HG03135 (cell line): ENCODE measurements around the gene OR2G3.

Source experiments
- ATAC-seq: cut with Tn5 transposase; IDR thresholded peaks from one replicate; pipeline ENCODE4 v1.9.1; 2021; ENCODE audit warnings: mild to moderate bottlenecking, moderate library complexity; ENCODE audit not compliant: unreplicated experiment

OR2G3 gene

DNA sequence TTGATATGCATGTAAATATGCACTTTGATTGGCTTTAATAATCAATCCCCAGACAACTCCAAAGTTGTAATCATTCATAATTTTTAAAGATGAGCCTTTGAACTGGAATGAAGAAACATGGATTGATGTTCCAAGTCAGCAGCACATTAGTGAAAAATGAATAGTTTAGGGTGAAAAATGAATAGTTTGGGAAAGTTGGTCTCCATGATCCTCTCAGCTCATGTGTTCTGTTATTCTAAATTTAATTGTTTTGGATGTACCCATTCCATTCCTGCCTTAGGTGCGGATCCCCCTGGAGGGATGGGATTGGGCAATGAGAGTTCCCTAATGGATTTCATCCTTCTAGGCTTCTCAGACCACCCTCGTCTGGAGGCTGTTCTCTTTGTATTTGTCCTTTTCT, at the start of gene OR2G3:
Gene OR2G3 (plus strand): TSS at position 301 of the 400 bp plus-strand sequence. CDS start 0 bp downstream, at position 301.
- ATAC-seq: no peak

DNA sequence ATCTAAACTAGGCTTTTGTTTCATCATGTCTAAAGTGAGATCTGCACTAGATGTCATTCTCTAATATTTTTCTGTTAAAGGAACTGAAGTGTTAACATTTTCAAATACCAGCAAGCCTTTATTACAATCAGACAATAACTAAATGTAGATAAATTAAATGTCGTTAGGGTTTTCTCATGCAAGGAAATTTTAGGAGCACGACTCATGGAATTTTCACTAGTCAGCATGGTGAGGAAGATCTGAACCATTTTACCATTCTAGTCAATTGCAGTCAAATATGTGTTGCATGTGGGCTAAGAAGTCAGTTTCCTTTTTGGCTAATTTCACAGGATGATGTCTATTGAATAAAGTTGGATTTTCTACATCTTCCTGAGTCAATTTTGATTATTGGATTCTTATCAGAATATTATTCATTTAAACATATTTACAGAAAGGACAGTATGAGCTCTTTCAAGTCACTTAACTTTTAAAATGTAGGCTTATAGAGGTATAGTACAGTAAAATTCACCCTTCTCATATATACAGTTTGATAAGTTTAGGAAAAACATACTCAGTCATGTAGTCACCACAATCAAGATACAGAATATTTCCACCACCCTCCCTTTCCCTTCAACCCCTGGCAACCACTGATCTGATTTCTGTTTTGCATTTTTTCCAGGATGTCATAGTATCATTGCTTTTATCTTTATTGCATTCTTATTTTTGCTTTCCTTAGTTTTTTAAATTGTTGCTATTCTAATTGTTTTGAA, 47.3 kb upstream of the OR2G3 start:
- no peak for ATAC-seq

DNA sequence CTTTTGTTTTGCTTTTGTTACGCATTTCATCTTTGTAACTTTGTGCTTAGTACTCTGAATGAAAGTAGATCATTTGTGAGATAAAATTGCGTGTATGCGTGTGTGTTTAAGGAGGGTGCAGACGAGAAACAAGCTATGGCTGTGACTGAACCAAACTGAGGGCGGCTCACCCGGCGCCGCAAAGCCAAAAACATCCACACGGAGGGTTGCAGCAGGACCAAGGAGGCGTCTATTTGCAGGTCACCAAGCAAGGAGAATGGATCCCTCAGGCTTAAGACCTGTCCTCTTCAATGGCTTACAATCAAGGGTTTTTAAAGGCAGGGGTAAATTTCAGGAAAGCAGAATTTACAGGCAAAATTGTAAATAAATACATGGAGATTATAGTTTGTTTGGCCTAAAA, 43.7 kb upstream of the OR2G3 start:
- no peak for ATAC-seq

DNA sequence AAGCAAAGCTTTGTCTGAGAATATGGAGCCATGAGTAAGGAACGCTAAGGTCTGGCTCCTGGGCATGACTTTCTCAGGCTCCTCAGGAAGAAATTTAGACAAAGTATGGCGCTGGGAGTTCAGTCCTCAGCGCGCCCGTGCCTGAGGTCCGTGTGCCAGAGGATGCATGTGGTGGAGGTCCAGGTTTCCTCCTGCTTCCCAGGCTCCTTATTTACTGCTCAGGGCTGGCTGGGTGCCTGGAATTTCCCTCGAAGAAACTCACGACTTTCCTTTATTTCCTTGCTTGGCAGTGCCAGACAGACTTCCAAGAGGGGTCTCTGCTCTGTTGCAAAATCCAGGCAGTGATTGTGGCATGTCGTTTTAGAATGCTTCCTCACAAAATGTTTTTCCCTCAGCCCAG, 43.2 kb upstream of the OR2G3 start:
- no peak for ATAC-seq

DNA sequence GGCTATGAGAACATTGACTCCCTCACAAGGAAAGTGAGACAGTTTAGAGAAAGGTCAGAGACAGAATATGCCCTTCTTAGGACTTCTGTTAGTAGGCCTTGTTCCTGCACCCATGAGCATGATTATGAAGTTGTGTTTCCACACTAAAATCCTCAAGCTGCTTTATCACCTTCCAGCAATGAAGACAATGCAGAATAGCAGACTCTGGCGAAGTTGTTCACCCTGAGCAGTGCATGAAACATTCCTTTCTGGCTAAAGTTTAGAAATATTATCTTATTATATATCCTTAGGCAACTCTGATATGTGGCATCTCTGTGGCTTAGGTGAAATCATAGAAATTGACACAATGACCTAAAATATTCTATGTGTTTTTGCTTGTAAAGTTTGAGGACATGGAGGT, 31.1 kb upstream of the OR2G3 start:
- no peak for ATAC-seq

DNA sequence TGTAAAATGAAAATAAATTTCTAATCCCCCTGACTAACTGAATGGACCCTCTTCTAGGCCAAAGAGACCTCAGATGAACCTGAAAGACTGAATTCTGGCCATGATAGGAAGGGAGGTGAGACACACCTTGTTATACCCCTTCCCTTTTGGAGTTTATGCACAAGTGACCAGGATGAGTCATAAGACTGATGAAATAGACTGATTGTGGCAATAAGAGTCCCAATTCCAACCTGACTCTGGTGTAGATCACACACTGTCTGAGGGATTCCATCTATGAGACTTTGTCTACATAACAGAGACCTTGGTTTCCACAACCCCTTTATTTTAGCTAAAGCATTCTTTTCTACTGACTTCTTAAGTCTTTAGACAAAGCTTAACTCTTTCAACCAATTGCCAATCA, 30.7 kb upstream of the OR2G3 start:
- no peak for ATAC-seq

DNA sequence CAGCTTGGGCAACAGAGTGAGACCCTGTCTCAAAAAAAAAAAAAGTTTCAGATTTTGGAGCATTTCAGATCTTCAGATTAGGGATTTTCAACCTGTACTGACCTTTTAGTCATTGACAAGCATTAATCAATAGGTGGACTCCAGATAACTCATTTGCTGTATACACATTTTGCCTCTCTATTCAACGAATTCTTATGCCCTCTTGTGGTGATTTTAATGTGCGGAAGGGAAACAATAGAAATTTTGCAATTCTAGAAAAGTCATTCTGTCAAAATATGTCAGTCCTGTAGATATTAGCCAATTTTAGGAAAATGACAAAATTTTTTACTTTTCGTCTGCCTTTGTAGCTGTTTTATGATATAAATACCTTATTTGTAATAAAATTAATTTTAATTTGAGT, 28.9 kb upstream of the OR2G3 start:
- ATAC-seq: no peak

DNA sequence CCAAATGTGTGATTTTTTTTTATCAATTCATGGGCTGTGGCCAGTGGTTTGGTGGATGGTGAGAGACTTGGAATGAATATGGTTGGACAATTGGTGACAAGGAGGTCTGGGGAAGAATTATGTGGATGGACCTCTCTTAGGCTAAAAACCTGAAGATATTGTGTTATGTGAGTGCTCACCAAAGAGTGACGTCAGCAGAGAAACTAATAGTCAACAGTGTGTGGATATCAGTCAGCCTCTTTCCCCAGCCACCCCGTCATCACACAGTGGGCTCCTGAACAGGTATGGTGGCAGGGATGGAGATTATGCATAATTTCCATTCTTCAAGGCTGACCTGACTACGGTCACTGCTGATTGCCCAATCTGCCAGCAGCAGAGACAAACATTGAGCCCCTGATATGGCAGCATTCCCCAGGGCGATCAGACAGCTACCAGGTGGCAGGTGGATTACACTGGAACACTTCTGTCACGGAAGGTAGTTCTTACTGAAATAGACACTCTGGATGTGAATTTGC, 26.4 kb upstream of the OR2G3 start:
- ATAC-seq: no peak

DNA sequence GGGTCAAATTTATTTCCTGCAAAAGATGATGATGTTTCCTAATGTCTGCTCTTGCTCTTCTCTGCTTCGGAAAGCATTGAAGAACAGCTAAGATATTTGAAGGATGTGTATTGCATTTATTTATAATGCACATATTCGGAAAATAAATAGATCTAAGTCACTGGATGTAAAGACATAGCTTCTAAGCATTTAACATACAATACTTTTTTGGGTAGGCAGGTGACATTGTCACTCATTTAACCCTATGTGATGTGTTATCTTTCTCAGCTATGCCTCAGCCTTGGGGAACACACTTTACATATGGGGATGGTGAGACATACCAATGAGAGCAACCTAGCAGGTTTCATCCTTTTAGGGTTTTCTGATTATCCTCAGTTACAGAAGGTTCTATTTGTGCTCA, 17.3 kb upstream of the OR2G3 start, which contains the start of gene OR2G2:
Gene OR2G2 (plus strand): TSS at position 301 of the 400 bp plus-strand sequence. CDS start 0 bp downstream, at position 301.
- ATAC-seq: no peak

DNA sequence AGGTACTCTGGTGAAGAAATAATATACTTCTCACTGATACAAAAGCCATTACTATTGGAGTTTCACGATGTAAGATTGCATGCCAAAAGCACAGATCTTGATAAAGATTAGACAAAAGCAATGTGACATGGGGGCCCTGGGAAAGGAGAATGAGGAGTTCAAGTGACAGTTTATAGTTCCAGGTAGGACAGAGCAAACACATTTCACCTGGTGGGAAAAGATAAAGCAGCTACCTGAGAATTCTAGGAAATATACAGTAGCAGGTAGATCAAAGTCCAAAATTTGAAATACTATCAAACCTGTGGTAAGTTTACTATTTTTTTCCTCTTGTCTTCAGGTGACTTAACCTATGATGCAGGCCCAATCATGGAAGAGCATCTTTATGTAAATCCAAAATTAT, 8.0 kb downstream of the OR2G3 start:
- no peak for ATAC-seq

DNA sequence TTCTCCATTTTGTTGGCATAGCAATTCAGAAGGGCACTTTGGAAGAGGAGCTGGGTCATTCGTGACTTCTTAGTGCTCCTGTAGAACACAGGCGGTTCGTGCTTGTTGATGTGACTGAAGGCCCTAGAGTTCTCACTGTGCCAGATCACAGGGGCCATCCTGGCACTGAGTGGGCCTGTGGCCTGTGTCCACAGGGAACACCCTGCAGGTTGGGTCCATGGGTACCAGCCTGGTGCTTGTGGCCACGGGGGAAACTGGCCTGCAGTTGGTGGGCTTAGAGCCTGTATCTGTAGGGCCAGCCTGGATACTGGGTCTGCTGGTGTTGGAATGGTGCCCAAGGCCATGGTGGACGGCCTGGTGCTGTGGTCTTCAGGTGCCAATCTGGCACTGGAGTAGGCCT, 9.2 kb downstream of the OR2G3 start:
- no peak for ATAC-seq

DNA sequence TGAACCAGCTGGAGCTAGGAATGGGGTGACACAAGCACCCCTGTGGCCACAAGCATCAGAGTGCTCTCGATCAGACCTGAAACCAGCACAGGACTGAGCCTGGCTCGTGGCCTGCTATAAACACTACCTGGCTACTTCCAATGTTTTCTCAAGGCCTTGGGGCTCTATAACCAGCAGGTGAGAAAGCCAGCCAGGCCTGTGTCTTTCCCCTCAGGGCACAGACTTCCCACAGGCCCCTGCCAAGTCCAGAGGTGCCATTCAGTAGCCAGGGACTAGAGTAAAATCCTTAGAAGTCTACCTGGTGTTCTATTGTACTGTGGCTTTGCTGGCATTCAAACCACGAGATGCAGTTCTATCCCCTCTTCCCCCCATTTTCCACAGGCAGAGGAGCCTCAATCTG, 22.6 kb downstream of the OR2G3 start:
- no peak for ATAC-seq

DNA sequence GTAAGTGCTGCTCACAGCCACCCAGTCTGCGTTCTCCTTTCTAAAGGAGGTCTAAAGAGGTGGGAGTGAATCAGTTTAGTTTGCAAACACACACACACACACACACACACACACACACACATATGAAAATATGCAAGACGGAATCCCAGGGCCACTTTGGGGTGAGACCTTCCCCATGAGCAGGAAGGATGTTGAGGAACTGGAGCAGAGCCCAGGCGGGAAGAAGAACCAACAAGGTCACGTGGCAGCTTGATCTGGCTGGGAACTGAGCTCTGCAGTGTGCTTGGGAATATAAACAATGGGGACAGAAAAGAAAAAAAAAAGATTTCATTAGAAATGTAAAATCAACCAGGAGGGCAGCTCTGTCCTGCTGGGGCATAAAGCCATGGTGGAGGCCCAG, 32.6 kb downstream of the OR2G3 start:
- ATAC-seq: no peak

DNA sequence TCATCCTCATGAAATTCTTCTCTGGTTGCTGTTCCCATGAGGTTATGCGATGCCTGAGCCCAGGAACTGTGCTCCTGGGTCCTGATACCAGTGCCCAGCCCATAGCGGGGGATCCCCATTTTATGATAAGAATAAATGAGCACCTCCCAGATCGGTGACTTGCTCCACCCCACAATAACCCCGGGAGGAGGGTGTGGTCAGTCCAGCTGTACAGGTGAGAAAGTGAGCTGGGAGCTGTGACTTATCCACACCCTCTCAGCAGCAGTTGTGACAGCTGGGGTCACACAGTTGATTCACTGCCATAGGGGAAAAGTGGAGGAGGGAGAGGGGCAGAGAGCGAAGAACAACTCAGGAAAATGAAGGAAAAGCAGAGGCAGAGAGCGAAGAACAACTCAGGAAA, 33.4 kb downstream of the OR2G3 start:
- no peak for ATAC-seq

DNA sequence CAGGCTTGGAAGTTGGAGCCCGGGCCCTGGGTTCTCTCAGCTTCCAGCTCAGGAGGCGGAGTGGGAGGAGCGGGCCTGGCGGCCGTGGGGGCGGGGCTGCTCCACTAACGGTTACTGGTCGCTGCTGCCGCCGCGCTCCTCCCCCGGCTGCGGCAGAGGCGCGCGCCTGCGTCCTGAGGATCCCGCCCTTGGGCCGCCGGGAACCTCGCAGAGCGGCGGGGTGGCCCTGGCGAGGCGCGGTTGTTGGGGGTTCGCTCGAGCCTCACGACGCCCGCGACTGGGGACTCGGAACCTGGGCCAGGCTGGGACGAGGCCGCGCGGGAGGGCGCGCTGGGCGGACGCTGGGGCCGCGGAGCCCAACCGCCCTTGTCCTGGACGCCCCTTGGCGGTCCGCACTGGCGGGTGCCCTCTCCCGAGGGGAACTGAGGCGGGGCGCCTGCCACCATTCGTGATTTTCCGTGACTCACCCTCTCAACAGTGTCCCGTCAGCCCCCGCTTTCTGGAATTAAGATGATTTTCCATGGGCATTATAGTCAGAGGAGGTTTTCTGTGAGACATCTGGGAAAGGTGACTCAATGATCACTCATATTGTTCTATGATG, 34.1 kb downstream of the OR2G3 start:
- ATAC-seq: no peak

DNA sequence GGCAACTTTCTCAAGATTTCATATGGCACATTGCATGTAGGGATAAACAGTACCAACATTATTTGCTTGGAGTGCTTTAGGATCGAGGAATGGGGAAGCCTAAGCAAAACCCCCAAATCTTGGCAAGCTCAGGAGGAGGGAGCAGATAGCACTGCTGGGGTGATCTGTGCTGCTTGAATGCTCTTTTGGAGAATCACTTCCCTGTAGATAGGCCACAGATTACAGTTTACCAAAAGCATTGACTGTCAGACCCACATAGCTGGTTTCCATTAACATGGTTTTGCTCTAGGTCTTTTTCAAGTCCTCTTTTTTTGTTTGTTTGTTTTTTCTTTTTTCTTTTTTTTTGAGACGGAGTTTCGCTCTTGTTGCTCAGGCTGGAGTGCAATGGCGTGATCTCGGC, 37.4 kb downstream of the OR2G3 start:
- no peak for ATAC-seq

DNA sequence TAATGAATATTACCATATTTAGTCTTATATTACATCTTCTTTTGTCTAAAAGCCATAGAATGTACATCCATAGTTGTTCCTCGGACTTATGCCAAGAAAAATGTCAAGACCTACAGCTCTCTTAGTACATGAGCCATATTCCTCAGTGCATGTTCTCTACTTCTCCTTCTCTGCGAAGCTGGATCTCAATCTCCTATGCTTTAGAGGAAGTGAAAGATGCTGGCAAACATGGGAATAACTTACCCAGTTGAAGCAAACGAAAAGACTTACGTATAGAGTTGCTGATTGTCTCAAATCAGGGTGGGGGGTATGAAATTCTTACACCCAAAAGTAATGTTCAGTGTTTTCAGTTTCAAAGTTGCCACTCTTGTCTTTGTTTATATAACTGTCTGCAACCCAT, 41.5 kb downstream of the OR2G3 start:
- ATAC-seq: no peak

DNA sequence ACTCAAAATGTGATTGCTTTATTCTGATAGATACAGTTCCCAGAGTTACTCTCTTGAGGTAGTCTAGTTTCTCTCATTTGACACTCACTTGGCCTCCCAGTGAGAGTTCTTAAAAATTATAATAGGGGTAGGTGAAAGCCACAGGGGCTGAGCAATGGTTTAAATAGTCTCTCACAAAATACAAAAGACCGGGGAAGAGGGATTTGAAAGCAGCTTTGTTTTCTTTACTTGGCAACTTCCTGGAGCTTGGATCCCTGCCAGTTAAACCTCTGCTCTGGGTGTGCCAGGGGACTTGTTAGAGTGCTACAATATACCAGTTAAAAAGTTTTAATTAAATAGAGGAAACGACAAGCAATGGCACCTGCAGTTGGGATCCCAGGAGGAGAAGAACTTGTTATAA, 42.5 kb downstream of the OR2G3 start:
- no peak for ATAC-seq

DNA sequence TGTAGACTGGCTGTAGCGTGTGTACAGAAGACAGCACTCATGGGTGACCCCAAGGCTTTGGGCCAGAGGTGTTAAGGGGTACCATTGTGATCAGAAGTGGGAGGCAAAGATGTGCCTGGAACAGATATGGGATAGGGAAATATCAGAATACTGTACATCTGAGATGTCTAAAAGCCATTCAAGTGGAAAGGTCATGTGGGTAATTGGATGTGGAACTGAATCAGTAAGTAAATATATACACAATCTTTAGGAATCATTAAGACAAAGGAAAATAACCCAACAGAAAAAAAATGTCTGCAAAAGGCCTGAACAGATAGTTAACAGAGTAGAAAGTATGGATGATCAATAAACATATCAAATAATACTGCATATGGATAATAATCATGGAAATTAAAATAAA, 47.7 kb downstream of the OR2G3 start:
- no peak for ATAC-seq
